ENCODE results near the gene FGF2.

FGF2 gene

GRCh38 chr4:122827258-122827878 is 737 bp downstream of the FGF2 start (continued):
- 0 out of 2 replicates have a peak, but pooled peaks have one; percentile 8 for TF ChIP-seq PRDM10 (tag by site-specific recombination; IDR thresholded peaks at IDR 0.05)
- TF ChIP-seq ZNF112 (tag by site-specific recombination; IDR thresholded peaks at IDR 0.05): no peak
- no peak; the same call in 1 of the 2 replicates for TF ChIP-seq YY1 (tag by site-specific recombination; IDR thresholded peaks at IDR 0.05)
- no peak for TF ChIP-seq ZNF398 (tag by site-specific recombination; IDR thresholded peaks at IDR 0.05)
- TF ChIP-seq PATZ1 (tag by site-specific recombination; IDR thresholded peaks at IDR 0.05): peak; percentile 39
- TF ChIP-seq ZNF24 (tag by site-specific recombination; IDR thresholded peaks at IDR 0.05): 0 out of 2 replicates have a peak, but pooled peaks have one; percentile 21
- peak; percentile 97 for TF ChIP-seq PRDM4 (tag by site-specific recombination; IDR thresholded peaks at IDR 0.05)
- TF ChIP-seq ZNF629 (tag by site-specific recombination; IDR thresholded peaks at IDR 0.05): 0 out of 2 replicates have a peak, but pooled peaks have one; percentile 14
- TF ChIP-seq GLIS2 (tag by site-specific recombination; IDR thresholded peaks at IDR 0.05): peak; percentile 55
- TF ChIP-seq ZNF274 (IDR thresholded peaks at IDR 0.05; ENCODE audit: low read length): no peak
- no peak for TF ChIP-seq ZNF274 (tag by site-specific recombination; IDR thresholded peaks at IDR 0.05; ENCODE audit: borderline replicate concordance)
- TF ChIP-seq ZBTB7A (tag by site-specific recombination; IDR thresholded peaks at IDR 0.05; ENCODE audit: low read depth): peak; percentile 36; the same call in 1 of the 2 replicates
- peak; percentile 40; the same call in 1 of the 2 replicates for TF ChIP-seq ZBTB11 (tag by site-specific recombination; conservative IDR thresholded peaks at IDR 0.05; ENCODE audit: low read depth)
- 0 out of 2 replicates have a peak, but pooled peaks have one; percentile 35 for TF ChIP-seq ZBTB48 (tag by site-specific recombination; IDR thresholded peaks at IDR 0.05)
- 0 out of 2 replicates have a peak, but pooled peaks have one; percentile 18 for TF ChIP-seq ZNF660 (tag by site-specific recombination; IDR thresholded peaks at IDR 0.05)
- peak; percentile 81 for TF ChIP-seq CTCF (tag by site-specific recombination; IDR thresholded peaks at IDR 0.05)
- no peak for TF ChIP-seq ZNF530 (tag by site-specific recombination; IDR thresholded peaks at IDR 0.05; ENCODE audit: low read depth)
- 0 out of 2 replicates have a peak, but pooled peaks have one; percentile 27 for TF ChIP-seq PBX3 (CRISPR knock-in tag; IDR thresholded peaks at IDR 0.05)
- peak; percentile 71; the same call in 1 of the 2 replicates for TF ChIP-seq ZNF223 (tag by site-specific recombination; IDR thresholded peaks at IDR 0.05)
- no peak for TF ChIP-seq ZNF132 (tag by site-specific recombination; IDR thresholded peaks at IDR 0.05; ENCODE audit: borderline replicate concordance)

Measured in HEK293 (cell line).